ENCODE data around the gene IFNGR2.

GRCh38 chr21:33355355-33355754 lies 47.9 kb upstream of the IFNGR2 start:
- TF ChIP-seq, protein P1, sequence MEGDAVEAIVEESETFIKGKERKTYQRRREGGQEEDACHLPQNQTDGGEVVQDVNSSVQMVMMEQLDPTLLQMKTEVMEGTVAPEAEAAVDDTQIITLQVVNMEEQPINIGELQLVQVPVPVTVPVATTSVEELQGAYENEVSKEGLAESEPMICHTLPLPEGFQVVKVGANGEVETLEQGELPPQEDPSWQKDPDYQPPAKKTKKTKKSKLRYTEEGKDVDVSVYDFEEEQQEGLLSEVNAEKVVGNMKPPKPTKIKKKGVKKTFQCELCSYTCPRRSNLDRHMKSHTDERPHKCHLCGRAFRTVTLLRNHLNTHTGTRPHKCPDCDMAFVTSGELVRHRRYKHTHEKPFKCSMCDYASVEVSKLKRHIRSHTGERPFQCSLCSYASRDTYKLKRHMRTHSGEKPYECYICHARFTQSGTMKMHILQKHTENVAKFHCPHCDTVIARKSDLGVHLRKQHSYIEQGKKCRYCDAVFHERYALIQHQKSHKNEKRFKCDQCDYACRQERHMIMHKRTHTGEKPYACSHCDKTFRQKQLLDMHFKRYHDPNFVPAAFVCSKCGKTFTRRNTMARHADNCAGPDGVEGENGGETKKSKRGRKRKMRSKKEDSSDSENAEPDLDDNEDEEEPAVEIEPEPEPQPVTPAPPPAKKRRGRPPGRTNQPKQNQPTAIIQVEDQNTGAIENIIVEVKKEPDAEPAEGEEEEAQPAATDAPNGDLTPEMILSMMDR (IDR thresholded peaks at IDR 0.05), result no peak
- TF ChIP-seq POLR2A (IDR thresholded peaks at IDR 0.05), result no peak
